DLD1 (cell line): ENCODE data around the gene OR52E5.

Experiments
- in situ Hi-C: cut with HindIII; loops from 2 replicates; pipeline ENCODE4 v1.10.0; 2017; ENCODE audit warnings: low sequenced_read_pairs

The OR52E5 gene

DNA sequence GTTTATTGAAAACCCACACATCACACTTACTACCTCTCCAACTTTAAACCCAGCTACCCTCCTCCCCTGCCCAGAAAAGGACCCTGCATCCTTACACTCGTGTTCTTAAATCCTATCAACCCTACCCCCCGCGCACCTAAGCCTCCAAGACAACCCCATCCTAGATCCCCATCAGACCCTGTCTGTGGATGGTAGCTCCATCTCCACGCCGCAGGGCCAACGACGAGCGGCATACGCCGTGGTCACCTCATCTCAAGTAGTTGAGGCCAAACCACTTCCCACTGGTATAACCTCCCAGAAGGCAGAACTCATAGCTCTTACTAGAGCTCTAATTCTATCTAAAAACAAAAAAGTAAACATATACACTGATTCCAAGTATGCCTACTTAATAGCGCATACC, 39.7 kb downstream of the OR52E5 start:
- in situ Hi-C loops, result no loop called here

DNA sequence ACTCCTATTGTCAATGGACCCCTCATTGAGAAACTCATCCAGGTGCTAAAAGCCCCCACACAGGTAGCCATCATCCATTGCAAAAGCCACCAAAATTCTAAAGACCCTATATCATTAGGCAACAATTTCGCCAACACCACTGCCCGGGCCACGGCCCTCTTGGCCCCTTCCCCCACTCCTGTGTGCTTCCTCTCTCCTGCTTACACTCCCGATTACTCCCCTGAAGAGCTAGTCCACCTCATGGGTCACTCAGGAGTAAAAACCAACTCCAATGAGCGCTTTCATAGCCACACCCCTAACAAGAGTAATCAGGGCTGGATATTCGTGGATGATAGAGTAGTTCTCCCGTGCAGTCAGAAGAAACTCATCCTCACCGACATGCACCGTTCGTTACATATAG, 40.1 kb downstream of the OR52E5 start:
- in situ Hi-C loops, result no loop called here

DNA sequence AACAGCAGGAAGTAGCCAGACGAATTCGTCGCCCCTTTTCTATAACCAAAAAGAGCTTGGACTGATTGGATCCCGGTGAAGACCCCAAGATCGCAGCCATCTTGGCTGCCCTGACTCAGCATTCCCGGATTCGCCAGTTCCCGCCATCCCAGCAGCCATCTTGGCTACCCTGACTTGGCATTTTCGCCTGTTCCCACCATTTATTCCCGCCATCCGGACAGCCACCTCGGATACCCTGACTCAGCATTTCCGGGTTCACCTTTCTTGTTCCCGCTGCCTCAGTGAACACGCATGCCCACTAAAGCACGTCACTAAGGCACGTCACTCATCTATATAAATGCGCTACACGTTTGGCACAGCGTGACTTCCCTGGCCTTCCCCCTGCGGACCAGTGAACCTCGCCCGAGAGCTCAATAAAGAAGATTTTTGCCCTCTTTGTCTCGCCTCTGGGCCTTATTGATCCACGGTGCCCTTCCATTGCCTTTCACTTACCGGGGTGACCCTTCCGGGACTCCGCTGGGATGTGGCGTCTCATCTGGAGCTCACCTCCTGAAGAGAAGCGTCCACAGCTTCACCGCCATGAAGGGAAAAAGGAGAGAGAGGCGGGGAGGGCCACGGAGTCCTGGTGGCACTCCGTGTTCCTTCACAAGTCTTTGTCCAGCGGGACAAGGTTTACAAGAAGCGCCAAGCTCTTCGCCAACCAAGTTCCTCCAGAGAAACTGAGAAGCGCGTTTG, 45.0 kb downstream of the OR52E5 start:
- in situ Hi-C loops, result no loop called here

DNA sequence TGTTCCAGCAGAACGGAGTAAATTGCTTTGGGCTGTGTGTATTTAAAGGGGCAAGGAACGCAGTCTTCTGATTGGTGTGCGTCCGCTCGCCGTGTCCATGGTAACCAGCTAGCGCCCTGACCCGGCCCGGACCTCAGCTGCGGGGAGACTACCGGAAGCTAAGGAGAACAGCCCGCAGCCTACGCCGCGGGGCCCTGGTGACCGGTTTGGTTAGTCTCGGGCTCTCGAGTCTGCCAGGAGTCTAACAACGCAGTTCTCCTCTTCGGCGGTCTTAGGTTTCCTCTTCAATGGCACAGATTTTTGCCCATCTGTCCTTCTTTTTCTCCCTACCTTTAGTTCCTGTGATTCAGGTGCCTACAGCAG, 45.6 kb downstream of the OR52E5 start:
- in situ Hi-C loops, result no loop called here

DNA sequence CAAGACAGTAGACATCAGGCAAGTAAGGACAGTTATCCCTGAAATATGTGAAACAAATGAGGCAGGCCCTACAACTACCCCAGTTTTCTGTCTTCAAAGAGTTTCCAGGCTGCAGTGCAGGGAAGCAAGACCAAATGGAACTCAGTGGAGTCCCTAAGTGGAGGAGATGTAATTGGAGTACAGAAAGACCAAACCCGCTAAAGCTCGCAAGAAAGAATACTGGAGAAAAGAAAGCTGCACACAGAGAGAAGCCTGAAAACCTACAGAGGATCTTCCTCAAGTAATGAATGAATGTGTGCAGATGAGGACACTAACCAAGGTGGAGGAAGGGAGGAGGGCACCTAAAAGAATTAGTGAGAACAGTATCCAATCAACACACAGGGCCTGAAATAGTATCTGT, 47.7 kb downstream of the OR52E5 start:
- in situ Hi-C loops, result no loop called here

DNA sequence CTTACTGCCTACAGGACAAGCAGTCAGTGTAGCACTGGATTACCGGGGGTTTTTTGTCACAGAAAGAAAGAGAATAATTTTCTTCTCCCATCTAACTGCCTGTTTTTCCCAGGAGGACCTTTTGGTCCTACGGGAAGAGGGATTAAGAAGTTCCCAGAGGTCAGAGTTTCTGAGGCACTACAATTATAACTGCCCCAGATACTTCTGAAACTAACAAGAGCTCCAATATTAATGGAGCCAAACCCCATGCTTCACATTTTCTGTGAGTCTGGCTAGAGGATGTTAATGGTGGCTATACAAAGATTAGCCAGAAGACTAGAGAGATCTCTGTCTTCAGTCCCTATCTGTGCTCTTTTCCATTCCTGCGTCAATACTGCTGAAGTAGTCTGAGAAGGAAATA, 48.9 kb downstream of the OR52E5 start, which contains the start of gene OR56A3:
OR56A3 (plus strand) TSS at position 301 of the 400 bp plus-strand sequence. CDS start 5,096 bp downstream, outside the sequence.
- in situ Hi-C loops, result no loop called here
